GM21360 (cell line): Measurements from ENCODE around the gene RASGRF1.
A peak's percentile ranks its signal among the peaks of the same experiment; 100 is the strongest.

Experiments
- ATAC-seq: cut with Tn5 transposase; IDR thresholded peaks from one replicate; pipeline ENCODE4 v1.9.1; 2021; ENCODE audit warnings: mild to moderate bottlenecking, moderate library complexity; ENCODE audit not compliant: unreplicated experiment

RASGRF1 gene

GRCh38 chr15:78989701-78990240 is 100.8 kb downstream of the RASGRF1 start:
- ATAC-seq: no peak

GRCh38 chr15:78988361-78988911 is 102.1 kb downstream of the RASGRF1 start:
- ATAC-seq: no peak

- no peak for ATAC-seq
These were observed 102.8 kb downstream of the RASGRF1 start for GRCh38 chr15:78987556-78988360.

GRCh38 chr15:78985859-78986475 is 104.6 kb downstream of the RASGRF1 start:
- no peak for ATAC-seq

GRCh38 chr15:78984041-78984440 is 106.5 kb downstream of the RASGRF1 start:
- no peak for ATAC-seq

GRCh38 chr15:78983146-78983918 is 107.2 kb downstream of the RASGRF1 start:
- no peak for ATAC-seq

GRCh38 chr15:78982736-78983135 is 107.8 kb downstream of the RASGRF1 start:
- ATAC-seq: no peak

GRCh38 chr15:78981532-78982313 is 108.9 kb downstream of the RASGRF1 start:
- ATAC-seq: no peak

- ATAC-seq: no peak
These were observed 110.9 kb downstream of the RASGRF1 start for GRCh38 chr15:78979456-78980320.

GRCh38 chr15:78978601-78979179 is 111.9 kb downstream of the RASGRF1 start:
- no peak for ATAC-seq

- peak; percentile 24 for ATAC-seq
These were observed 112.8 kb downstream of the RASGRF1 start for GRCh38 chr15:78977591-78978347.

- peak; percentile 57 for ATAC-seq
These were observed 113.4 kb downstream of the RASGRF1 start for GRCh38 chr15:78977091-78977571.

- ATAC-seq: peak; percentile 11
These were observed 113.9 kb downstream of the RASGRF1 start for GRCh38 chr15:78976691-78977090.

GRCh38 chr15:78974272-78974918 is 116.2 kb downstream of the RASGRF1 start:
- ATAC-seq: no peak

GRCh38 chr15:78969687-78970349 is 120.8 kb downstream of the RASGRF1 start:
- no peak for ATAC-seq

- ATAC-seq: no peak
These were observed 121.9 kb downstream of the RASGRF1 start for GRCh38 chr15:78968539-78969271.
